GM19043 (cell line): ENCODE results near the gene TMEM233.
"Not testable (repeated sequence)": the region's sequence is repeated elsewhere in the genome, so short reads cannot be mapped to it uniquely, and the experiment has no call there.

ENCODE experiments used
- ATAC-seq: cut with Tn5 transposase; IDR thresholded peaks from one replicate; pipeline ENCODE4 v1.9.1; 2021; ENCODE audit warnings: low read depth; ENCODE audit not compliant: unreplicated experiment

The TMEM233 gene

DNA sequence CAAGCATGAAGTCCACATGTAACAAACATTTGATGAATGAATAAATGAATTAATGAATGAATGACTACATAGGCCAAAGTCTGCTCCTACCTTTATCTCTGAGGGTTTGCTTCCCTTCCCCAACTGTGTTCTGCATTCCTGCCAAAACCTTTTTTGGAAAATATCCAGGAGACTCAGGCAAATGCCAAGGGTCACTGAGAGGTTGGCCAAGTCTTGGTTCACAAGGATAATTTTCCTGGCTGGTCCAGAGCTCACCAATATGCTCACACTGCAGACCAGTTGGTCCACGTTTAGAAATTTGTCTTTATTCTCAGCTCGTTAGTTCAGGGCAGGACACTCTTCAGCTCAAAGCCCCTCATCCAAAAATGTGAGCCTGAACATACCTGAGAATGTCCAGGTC lies 10.2 kb downstream of the TMEM233 start:
- no peak for ATAC-seq

DNA sequence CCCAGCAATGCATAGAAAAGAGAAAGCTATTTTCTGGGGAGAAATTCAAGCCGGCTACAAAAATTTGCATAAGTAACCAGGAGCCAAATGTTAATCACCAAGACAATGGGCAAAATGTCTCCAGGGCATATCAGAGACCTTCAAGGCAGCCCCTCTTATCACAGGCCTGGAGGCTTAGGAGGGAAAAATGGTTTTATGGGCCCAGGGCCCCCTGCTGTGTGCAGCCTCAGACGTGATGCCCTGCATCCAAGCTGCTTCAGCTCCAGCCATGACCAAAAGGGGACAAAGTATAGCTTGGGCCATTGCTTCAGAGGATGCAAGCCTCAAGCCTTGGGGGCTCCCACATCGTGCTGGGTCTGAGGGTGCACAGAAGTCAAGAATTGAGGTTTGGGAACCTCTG lies 15.8 kb downstream of the TMEM233 start:
- ATAC-seq: no peak

DNA sequence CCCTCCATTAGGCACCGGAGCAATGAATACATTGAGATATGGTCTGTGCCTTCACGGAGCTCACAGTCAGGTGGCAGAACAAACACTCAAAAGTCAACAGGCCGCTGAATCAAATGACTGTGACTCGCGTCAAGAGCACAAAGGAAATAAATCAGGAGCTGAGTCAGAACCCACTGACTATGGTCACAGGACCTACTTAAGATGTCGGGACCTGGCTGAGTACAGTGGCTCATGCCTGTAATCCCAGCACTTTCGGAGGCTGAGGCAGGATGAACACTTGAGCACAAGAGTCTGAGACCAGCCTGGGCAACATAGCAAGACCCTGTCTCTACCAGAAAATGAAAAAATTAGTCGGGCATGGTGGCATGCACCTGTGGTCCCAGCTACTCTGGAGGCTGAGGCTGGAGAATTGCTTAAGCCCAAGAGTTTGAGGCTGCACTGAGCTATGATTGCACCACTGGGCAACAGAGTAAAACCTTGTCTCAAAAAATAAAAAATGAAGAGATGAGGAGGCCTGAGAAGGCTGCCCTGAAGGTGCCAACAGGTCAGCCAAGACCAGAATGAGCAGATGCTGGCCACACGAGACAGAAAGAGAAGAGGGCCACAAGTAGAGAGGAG lies 19.9 kb downstream of the TMEM233 start:
- ATAC-seq: no peak

GRCh38 chr12:119614705-119615104 lies 21.1 kb downstream of the TMEM233 start:
- no peak for ATAC-seq

- no peak for ATAC-seq
Measured at GRCh38 chr12:119615518-119616475, 22.2 kb downstream of the TMEM233 start.

GRCh38 chr12:119618328-119618896 lies 24.8 kb downstream of the TMEM233 start:
- ATAC-seq: not testable (repeated sequence)

GRCh38 chr12:119620490-119620889 lies 26.9 kb downstream of the TMEM233 start:
- no peak for ATAC-seq

DNA sequence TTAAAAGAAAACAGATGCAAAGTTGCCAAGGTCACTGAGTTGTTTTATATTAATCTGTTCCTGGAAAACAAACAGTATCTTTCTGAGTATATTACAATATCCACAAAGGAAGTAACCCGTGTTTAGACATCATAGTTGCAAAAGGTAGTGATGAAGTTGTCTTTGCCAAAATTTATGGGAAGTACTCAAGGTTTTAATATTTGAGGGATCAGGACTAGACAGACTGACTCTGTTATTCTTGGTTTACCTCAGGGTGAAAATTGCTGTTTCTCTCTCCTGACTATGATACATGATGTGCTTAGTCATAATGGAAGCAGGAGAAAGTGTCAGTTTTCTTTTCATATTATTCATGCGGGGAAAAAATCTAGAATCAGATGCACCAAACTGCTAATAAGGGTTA lies 28.3 kb downstream of the TMEM233 start:
- no peak for ATAC-seq

DNA sequence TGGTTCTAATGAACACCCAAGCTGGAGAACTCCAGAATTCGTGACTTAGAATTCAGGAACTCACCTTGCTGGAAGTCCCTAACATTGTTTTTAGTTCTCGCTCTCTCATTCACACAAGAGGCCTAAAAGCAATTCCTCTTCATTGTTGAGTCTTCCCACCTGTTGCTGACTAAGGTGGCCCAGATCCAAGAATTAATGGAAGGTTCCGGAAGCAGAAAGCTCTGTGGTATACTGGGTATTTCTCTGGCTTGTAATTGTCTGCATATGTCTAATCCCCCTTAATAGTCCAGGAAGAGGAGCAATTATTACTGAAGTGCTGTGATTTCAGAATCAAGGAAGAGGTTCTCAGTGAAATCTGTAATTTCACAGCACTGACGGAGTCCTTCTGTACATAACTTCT lies 31.4 kb downstream of the TMEM233 start:
- ATAC-seq: no peak

- ATAC-seq: no peak
Measured at GRCh38 chr12:119627019-119627643, 33.6 kb downstream of the TMEM233 start.

GRCh38 chr12:119627686-119628085 lies 34.1 kb downstream of the TMEM233 start:
- no peak for ATAC-seq

GRCh38 chr12:119630223-119630780 lies 36.7 kb downstream of the TMEM233 start:
- no peak for ATAC-seq

GRCh38 chr12:119630962-119631550 lies 37.5 kb downstream of the TMEM233 start:
- no peak for ATAC-seq

DNA sequence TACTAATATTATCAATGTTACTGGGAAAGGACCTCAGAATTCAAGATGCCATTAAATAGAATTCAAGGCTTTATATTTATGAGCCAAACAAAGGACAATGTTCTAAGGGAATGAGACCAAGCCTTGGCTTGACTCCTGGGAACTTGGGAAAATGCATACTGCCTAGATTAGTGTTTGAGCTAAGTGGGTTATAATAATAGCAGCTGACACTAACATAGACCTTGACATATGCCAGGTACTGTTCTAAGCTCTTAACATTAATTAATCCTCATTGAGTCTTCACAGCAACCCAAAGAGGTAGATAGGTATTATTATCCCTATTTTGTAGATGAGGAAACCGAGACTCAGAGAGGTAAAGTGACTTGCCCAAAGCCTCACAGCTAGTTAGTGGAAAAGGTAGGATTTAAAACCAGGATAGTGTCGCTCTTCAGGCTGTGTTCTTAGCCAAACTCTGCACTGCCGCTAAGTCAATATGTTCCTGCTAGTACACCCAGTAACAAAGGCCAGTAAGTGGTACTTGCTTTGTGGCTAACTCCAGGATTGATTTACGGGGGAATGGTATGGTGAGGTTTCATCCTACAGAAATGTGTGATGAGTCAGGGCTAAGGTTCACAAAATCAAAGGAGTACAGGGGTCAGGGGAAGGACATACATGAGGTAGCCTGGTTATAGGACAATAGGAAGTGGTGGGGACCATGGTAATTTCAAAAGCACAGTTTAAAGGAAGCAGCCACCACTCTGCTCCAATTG lies 38.5 kb downstream of the TMEM233 start:
- no peak for ATAC-seq

- ATAC-seq: no peak
Measured at GRCh38 chr12:119634743-119635142, 41.2 kb downstream of the TMEM233 start.

DNA sequence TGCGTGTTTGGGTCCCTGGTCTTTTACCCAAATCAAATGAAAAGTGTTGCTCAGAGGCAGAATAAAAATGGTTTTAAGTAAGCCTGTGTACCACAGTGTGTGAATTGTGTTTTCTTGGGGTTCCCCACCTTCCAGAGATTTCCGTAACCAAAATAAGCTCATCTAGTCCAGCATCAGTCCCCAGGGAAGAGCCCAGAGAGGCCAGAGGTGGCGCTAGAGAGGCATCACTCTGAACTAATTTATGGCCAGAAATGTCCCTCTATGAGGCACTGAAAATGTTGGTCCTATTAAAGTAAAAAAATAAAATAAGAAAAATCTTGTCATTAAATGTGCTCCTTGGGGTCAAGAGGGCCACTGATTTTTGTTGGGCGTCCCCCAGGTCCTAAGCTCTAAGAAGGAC lies 49.4 kb downstream of the TMEM233 start:
- ATAC-seq: no peak

DNA sequence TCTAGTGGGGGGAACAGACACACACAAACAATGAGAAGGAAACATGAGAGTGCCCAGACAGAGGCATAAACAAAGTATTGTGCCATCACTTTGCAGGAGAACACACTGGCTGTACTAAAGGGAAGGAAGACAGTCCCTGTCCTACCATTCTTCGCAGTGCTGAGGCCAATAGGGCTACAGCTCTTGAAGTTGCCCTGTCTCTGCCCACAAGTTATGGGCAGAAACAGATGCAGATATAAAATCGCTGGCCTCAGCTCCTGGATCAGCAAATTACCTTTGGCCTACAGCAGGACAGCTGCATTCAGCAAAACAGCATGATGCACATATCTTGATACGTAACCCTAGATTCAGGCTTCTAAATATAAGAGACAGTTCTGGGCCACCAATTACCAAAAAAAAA lies 51.4 kb downstream of the TMEM233 start:
- no peak for ATAC-seq

DNA sequence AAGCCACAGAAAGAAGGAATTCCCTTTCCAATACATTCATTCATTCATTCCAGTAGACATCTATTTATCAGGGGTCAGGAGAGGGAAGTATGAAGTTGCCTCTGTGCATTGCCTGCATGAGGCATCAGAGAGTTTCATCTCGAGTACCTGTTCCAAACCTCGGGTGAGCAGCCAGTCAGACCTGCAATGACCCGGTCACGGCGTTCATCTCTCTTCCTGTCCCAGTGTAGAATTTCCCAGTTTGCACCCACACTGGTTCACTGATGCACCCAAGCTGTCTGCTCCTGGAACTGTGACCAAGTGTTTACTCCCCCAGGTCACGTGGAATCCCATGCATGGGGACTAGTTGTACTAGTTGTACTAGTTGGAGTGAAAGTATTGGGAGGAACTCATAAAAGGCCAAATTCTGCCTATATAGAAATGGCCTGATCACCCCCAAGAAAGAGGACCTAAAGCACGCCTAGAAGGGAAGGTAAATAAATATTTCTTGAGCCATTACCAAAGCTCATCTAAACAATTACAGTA lies 52.0 kb downstream of the TMEM233 start:
- no peak for ATAC-seq

GRCh38 chr12:119649202-119649808 lies 55.7 kb downstream of the TMEM233 start:
- ATAC-seq: no peak
